ENCODE data around the gene RIMS4. TPM values are rescaled to one million over a fixed set of nuclear protein-coding genes. Genes with fewer than 3 reads are reported as not detected.

The RIMS4 gene
- total and polyA plus RNA-seq, 4 donors: not detected

- TF ChIP-seq REST (IDR thresholded peaks at IDR 0.05): no peak
- TF ChIP-seq RXRA (IDR thresholded peaks at IDR 0.05): no peak
- TF ChIP-seq, protein P1, sequence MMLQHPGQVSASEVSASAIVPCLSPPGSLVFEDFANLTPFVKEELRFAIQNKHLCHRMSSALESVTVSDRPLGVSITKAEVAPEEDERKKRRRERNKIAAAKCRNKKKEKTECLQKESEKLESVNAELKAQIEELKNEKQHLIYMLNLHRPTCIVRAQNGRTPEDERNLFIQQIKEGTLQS (IDR thresholded peaks at IDR 0.05): no peak
- TF ChIP-seq HNF4G (IDR thresholded peaks at IDR 0.05): no peak
- TF ChIP-seq JUND (IDR thresholded peaks at IDR 0.05): no peak
- no peak for TF ChIP-seq ZBTB33 (IDR thresholded peaks at IDR 0.05)
- TF ChIP-seq EGR1 (IDR thresholded peaks at IDR 0.05; ENCODE audit: low read depth in 2 of 2): no peak
- TF ChIP-seq RAD21 (IDR thresholded peaks at IDR 0.05): no peak
- TF ChIP-seq YY1 (IDR thresholded peaks at IDR 0.05): no peak
Observed at GRCh38 chr20:44706301-44707017, 103.9 kb downstream of the RIMS4 start (continued).

GRCh38 chr20:44705364-44706094 lies 104.8 kb downstream of the RIMS4 start:
- H3K27me3 ChIP-seq (ENCODE audit: control insufficient read depth in 4 of 4, insufficient read depth in 4 of 4, low read length in 3 of 4): no peaks in the 10 kb centered on the region
- no peak for TF ChIP-seq RAD21 (IDR thresholded peaks at IDR 0.05)
- no peak for TF ChIP-seq NR2F2 (IDR thresholded peaks at IDR 0.05)
- TF ChIP-seq, protein P1 (IDR thresholded peaks at IDR 0.05): no peak
- no peak for TF ChIP-seq YY1 (IDR thresholded peaks at IDR 0.05)
- no peak for TF ChIP-seq ZBTB33 (IDR thresholded peaks at IDR 0.05)
- TF ChIP-seq EGR1 (IDR thresholded peaks at IDR 0.05; ENCODE audit: low read depth in 2 of 2): no peak
- no peak for TF ChIP-seq GABPA (IDR thresholded peaks at IDR 0.05 in 1 of 2, conservative IDR thresholded peaks at IDR 0.05 in 1 of 2)
- no peak for TF ChIP-seq JUND (IDR thresholded peaks at IDR 0.05)
- no peak for TF ChIP-seq REST (IDR thresholded peaks at IDR 0.05)
- TF ChIP-seq RXRA (IDR thresholded peaks at IDR 0.05): no peak
- no peak for TF ChIP-seq FOXA1 (IDR thresholded peaks at IDR 0.05)
- no peak for TF ChIP-seq FOXA2 (IDR thresholded peaks at IDR 0.05)
- no peak for TF ChIP-seq HNF4A (conservative IDR thresholded peaks at IDR 0.05)
- no peak for TF ChIP-seq SP1 (IDR thresholded peaks at IDR 0.05)
- TF ChIP-seq, protein P2, sequence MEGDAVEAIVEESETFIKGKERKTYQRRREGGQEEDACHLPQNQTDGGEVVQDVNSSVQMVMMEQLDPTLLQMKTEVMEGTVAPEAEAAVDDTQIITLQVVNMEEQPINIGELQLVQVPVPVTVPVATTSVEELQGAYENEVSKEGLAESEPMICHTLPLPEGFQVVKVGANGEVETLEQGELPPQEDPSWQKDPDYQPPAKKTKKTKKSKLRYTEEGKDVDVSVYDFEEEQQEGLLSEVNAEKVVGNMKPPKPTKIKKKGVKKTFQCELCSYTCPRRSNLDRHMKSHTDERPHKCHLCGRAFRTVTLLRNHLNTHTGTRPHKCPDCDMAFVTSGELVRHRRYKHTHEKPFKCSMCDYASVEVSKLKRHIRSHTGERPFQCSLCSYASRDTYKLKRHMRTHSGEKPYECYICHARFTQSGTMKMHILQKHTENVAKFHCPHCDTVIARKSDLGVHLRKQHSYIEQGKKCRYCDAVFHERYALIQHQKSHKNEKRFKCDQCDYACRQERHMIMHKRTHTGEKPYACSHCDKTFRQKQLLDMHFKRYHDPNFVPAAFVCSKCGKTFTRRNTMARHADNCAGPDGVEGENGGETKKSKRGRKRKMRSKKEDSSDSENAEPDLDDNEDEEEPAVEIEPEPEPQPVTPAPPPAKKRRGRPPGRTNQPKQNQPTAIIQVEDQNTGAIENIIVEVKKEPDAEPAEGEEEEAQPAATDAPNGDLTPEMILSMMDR (IDR thresholded peaks at IDR 0.05; ENCODE audit: low read depth, low read length, missing input control): no peak
- TF ChIP-seq HNF4G (IDR thresholded peaks at IDR 0.05): no peak
- TF ChIP-seq TAF1 (conservative IDR thresholded peaks at IDR 0.05): no peak
- TF ChIP-seq, protein P3, sequence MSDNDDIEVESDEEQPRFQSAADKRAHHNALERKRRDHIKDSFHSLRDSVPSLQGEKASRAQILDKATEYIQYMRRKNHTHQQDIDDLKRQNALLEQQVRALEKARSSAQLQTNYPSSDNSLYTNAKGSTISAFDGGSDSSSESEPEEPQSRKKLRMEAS (IDR thresholded peaks at IDR 0.05): no peak
- no peaks in the 10 kb centered on the region for H3K36me3 ChIP-seq (ENCODE audit: control insufficient read depth in 4 of 4, insufficient read depth in 3 of 4, low read depth in 1 of 4, low read length in 3 of 4)
- no peak for DNase-seq (ENCODE audit: low spot score)
- WGBS: 69% methylated on average over 4 of the region's 4 CpGs
- no peak overlapping the region for H3K27ac ChIP-seq (ENCODE audit: low read depth in 1 of 2, low read length in 2 of 2)
- H3K4me1 ChIP-seq (ENCODE audit: control insufficient read depth in 4 of 4, insufficient read depth in 4 of 4, low read length in 3 of 4): no peaks in the 10 kb centered on the region
- H3K9me3 ChIP-seq (ENCODE audit: control insufficient read depth in 4 of 4, low read length in 3 of 4): no peaks in the 10 kb centered on the region
- no peak overlapping the region for H3K4me3 ChIP-seq (ENCODE audit: low read depth in 1 of 3, low read length in 3 of 3)
- H3K9ac ChIP-seq (ENCODE audit: low read depth in 1 of 2, low read length in 2 of 2): no peak overlapping the region

Data from liver (tissue), 9 donors.